ENCODE data around the gene C20orf202.

DNA sequence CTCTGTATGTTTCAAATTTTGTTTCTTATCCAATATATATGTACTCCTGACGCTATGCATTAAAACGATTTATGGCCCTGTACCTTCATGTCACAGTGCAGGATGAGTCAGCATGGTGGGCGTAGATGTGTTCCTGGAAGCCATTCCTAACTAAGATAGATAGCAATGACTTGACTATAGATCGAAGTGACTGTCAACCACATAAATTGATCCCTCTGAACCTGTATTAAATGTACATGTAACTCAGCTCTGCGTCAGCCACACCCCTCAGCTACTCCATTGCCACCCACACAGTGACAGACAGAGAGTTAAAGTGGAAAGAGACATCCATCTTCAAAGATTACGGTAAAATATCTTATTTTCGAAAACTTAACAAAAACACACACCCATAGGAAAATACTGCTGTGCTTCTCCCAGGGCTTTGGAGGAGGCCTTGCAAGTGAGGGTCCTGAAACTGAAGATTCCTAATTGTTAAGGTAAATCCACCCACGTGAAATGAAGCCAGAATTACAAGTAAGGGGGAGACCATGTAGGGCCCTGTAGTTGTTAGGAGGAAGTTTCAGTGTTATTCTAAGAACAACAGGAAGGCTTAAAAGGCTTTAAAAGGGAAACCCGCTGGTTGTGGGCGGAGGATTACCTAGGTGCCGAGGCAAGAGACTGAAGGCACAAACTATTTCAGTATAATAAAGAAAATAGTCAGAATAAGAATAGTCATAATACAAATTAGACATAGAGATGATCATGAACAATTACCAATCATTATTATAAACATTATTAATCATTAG is 12.3 kb downstream of the C20orf202 start:
- TF ChIP-seq CTCF (IDR thresholded peaks at IDR 0.05) (no peak), POLR2A (IDR thresholded peaks at IDR 0.05) (no peak)

All from lower leg skin (tissue), 3 donors.